ENCODE results near the gene SPTB.
"Not testable (repeated sequence)": the region's sequence is repeated elsewhere in the genome, so short reads cannot be mapped to it uniquely, and the experiment has no call there.

SPTB gene

GRCh38 chr14:64815257-64815656 lies 64.5 kb downstream of the SPTB start:
- no peak for DNase-seq

- DNase-seq = no peak
Observed at GRCh38 chr14:64812412-64812811, 67.3 kb downstream of the SPTB start.

- DNase-seq = no peak
Observed at GRCh38 chr14:64811676-64812075, 68.0 kb downstream of the SPTB start.

DNA sequence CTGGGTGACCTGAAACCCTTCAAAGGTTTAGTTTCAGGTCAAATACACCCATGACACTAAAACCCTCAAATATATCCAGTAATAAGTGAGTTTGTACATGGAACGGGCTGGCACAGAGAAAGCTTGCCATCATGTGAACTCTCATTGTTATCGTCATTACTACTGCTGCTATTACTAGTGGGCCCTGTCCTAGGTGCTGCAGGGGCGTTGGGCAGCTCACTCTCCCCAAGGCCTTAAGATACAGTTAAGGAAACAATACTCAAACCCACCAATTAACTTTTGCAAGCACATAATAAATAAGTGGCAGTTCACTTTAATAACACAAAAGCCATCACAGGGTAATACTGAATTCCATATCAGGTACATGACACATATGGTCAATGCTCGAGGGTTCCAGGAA lies 71.3 kb downstream of the SPTB start:
- no peak for DNase-seq

- DNase-seq = no peak
Observed at GRCh38 chr14:64807551-64807950, 72.2 kb downstream of the SPTB start.

GRCh38 chr14:64806862-64807495 lies 72.7 kb downstream of the SPTB start:
- no peak for DNase-seq

GRCh38 chr14:64806202-64806861 lies 73.4 kb downstream of the SPTB start:
- DNase-seq = no peak

GRCh38 chr14:64805646-64806045 lies 74.1 kb downstream of the SPTB start:
- DNase-seq = not testable (repeated sequence)

GRCh38 chr14:64804754-64805260 lies 74.9 kb downstream of the SPTB start:
- DNase-seq = no peak

DNA sequence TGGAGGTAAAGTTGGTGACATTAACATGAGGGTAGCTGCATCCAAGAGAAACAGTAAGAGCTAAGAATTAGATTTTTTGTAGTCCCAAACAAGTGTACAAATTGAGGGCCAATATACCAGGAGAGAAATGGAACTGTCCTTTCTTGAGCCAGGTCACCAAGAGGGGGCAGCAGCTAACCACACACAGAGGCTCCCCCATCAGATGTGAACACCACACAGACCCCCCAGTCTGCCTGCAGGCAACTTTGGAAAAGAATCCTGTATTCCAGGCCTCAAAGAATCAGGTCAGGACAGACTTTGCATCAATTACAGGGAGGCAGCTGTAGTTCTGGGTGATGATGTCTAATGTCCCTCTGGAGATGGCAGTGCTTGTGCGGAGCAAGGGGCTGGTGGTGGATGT lies 77.9 kb downstream of the SPTB start:
- no peak for DNase-seq

DNA sequence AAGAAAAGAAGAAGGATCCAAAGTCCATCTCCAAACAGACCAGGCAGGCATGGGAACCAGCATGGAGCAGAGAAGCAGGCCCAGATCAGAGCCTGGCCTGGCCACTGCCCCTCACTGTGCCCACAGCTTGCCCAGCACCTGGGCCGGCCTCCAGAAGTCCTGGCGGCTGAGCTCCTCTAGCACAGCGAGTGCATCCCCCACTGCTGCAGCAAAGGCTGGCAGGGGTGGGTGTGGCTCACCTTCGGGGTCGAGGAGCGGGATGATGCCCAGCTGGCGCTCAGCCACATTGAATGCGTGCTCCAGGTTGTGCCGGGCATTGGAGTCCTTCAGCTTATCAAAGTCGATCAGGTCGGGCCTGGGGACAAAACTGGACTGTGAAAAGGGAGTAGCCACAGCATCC lies 78.7 kb downstream of the SPTB start:
- no peak for DNase-seq

DNA sequence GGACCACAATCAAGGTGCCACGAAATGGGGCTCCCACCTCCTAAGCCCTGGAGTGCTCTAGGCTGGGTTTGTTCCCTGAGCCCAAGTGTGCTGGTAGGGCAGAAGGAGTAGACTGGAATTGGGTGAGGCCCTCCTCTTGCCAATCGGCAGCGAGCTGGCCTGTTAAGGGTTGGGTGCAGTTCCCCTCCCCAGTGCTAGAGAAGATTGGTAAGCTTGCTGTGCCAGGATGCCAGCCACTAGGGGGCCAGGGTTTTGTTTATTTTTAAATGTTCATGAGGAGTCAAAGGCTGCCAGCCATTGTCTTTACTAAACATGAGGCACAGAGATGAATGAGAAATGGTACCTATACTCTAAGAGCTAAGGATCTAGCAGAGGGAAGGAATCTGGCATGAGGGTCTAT lies 79.7 kb downstream of the SPTB start:
- DNase-seq = no peak

DNA sequence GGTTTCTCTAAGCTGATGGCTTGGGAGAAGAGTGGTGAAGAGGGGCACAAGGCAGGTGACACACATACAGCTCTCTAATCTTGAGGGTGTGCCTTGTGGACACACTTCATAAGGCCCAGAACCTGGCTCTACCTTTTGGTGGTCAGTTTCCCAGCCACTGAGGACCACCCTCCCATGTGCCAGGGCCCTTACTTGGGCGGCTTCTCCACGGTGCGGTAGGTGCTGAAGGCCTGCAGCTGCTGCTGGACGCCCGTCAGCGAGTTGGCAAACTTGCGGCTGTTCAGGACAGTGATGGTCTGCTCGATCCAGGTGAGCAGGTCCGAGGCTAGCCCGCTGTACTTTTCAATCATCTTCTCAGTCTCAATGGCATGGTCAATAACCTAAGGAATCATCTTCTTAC lies 80.2 kb downstream of the SPTB start:
- no peak for DNase-seq

DNA sequence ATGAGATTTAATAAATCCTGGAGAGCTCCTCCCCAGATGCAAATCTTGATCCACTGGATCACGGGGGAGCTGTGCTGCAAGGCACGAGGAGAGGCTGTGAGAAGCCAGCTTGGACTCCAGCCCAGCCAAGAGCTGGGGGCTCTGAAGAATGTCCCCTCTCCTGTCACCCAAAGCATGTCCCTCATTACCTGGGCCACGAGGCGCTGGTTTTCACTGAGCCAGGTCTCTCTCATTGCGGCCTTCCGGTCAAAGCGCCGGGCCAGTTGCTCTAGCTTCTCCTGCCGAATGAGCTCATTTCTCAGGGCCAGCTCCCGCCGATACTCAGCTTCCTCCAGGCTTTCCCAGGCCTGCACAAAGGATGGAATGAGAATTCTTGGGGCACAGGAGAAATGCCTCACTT lies 83.3 kb downstream of the SPTB start:
- DNase-seq = no peak

DNA sequence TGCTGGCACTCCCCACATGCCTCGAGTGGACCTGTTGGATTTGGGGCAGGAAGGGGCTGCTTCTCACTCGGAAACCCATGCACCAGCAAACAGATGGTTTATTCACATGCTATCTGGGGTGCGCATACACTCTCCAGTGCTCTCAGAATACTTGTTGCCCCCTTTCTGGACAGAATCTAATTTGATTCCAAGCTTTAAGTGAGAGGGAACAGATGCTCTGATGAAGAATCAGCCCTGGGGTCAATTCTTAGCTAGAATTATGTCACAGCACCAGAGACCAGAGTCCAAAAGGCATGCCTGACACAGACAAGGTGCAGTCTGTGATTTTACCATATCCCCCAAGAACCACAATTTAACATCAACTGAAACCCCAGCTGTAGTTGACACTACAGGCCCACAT lies 83.8 kb downstream of the SPTB start:
- DNase-seq = no peak

GRCh38 chr14:64795211-64795610 lies 84.5 kb downstream of the SPTB start:
- DNase-seq = no peak

DNA sequence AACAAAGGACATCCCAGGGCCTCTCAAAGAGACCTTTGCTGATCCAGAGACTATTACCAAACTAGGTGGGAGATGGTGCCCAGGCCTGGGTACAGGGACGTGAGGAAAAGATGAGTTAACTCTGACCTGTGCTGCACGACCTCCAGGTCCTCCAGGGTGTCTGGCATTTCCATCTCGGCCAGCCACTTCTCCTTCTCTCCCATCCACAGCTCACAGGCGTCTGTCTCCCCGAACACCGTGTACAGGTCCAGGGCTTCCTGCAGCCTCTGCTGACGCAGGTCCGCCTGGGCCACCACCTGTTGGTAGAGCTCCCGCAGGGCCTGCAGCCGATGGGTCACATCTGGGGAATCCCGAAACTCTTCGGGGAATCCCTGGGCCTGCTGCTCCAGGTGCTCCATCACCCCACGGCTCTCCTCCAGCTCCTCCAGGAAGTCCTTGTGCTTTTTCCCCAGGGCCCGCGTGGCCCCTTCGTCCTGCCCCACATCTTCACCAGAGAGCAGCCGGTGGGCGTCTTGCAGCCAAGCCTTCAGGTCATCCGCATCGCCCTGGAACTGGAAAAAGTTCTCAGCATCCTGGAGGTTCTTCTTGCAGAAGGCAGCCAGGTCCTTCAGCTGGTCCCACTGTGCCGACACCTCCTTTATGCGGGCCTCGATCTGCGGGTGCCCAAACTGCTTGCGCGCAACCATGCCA lies 86.7 kb downstream of the SPTB start:
- DNase-seq = no peak

DNA sequence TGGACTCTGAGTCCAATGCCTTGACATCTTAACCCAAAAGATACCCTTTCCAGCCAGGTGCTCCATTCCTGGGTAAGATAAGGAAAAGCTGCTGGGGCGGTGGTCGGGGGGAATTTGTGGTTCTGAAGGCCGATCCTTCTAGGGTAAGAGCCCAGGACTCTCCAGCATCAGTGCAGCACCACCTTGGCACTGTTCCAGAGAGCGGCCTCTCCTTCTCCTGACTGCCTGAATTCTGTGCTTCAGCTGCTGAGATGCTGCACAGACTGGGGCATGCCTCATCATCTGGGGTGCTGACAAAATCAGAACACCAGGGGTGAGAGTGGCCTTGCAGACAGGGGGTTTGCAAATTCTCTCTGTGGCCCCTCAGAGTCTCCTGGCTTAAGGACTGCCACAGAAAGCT lies 87.5 kb downstream of the SPTB start:
- DNase-seq = no peak

DNA sequence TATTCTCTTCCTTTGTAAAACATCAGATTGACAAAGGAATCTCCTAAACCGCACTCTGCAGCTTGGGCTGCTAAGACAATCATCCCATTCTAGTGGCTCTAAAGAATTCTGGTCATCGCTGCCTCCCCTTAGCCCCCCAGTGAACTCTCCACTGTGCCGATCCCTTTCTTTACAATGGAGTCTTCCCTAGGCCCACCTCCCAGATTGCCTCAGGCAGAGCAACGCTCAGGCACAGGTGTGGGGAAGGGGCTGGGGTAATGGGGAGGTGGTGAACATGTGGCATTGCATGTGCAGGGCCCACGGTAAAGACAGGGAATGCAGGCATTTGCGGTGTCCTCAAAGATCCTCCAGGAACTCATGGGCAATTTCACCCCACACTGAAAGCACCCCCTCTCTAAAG lies 89.2 kb downstream of the SPTB start:
- no peak for DNase-seq

- DNase-seq = no peak
Observed at GRCh38 chr14:64789696-64790095, 90.0 kb downstream of the SPTB start.

DNA sequence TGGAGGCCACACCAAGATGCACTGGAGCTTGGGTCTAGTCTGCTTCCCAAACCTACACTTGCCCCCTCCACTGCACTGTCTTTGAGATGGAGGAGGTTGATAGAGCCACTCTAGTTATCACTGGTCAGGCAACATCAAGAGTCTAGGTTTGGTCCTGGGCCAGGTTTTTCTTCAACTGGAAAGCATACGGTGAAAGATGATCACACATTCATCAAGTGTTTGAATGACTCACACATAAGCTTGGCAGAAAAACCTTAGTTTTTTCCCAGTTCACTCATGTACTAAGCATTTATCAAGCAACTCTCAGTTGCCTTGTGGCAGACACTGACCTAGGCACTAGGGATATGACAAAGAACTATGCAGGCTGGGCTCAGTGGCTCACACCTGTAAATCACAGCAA lies 91.0 kb downstream of the SPTB start:
- DNase-seq = no peak

GRCh38 chr14:64787619-64788018 lies 92.1 kb downstream of the SPTB start:
- no peak for DNase-seq

DNA sequence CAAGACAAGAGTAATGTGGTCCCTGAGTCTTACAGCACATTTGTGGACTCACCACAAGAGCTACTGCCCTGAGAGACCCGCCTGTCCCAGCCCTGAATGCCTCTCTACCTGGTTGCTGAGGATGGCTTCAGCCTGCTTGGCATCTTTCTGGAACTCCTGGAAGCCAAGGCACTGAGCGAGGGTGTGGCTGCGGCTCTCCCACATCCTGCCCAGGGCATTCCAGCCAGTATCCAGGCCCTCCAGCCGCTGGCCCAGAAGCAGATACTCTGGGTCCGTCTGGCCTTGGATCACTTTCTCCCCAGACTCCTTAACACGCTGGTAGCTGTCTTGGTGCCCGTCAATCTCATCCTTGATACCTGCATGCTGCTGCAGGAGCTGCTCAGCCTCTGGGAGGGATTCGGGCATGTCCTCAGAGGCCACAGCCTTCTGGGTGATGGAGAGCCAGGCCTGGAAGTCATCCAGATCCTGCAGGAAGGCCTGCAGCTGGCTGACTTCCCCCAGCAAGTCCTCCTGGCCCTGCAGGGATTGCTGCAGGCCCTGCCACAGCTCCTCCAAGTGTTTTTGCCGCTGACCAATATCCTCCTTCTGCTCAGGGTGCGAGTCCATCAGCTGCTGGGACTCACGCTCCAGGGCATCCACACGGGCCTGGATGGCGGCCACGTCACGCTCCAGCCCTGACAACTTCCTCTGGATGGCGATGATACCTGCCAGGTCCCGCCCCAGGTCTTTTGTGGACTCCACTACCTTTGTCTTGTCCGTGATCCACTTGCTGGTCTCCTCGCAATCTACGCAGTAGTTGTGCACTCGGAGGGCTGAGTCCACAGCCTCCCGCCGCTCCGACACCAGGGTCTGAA lies 93.2 kb downstream of the SPTB start:
- DNase-seq = no peak

All from KG1 (cell line).